ENCODE data around the gene GID8. TPM values are rescaled to one million over a fixed set of nuclear protein-coding genes. Genes with fewer than 3 reads are reported as not detected.

The GID8 gene
- total RNA-seq, 4 donors from 2014 or later: 23.2 to 34.8 (median 27.9) TPM

- peaks cover 0 to 63% of the 10 kb centered on the region in 2 donors for H3K36me3 ChIP-seq
- H3K9me3 ChIP-seq: no peaks in the 10 kb centered on the region
- peak overlapping the region in 2 of 4 donors; percentile 30 for H3K27ac ChIP-seq
- peaks cover 5 to 43% (median 13%) of the 10 kb centered on the region in 3 donors for H3K4me1 ChIP-seq
- TF ChIP-seq POLR2AphosphoS5 (IDR thresholded peaks at IDR 0.05): no peak
- TF ChIP-seq POLR2A (IDR thresholded peaks at IDR 0.05): no peak
- TF ChIP-seq CTCF (IDR thresholded peaks at IDR 0.05): no peak
- no peak for TF ChIP-seq EP300 (IDR thresholded peaks at IDR 0.05)
- no peak overlapping the region for H3K4me3 ChIP-seq
- ATAC-seq: no peak
- WGBS, 2 donors (ENCODE audit: low coverage in 1 of 2): 46 to 48% methylated on average over 9 to 17 of the region's 20 CpGs
- no peaks in the 10 kb centered on the region for H3K27me3 ChIP-seq
These were observed 37.0 kb upstream of the GID8 start for GRCh38 chr20:62900692-62901584.

- no peak for TF ChIP-seq POLR2A (IDR thresholded peaks at IDR 0.05)
- TF ChIP-seq POLR2AphosphoS5 (IDR thresholded peaks at IDR 0.05): no peak
- no peak for TF ChIP-seq CTCF (IDR thresholded peaks at IDR 0.05)
- TF ChIP-seq EP300 (IDR thresholded peaks at IDR 0.05): no peak
- H3K27ac ChIP-seq: no peak overlapping the region
- WGBS, 2 donors (ENCODE audit: low coverage in 1 of 2): 82 to 83% methylated on average over 2 to 11 of the region's 11 CpGs
- no peaks in the 10 kb centered on the region for H3K9me3 ChIP-seq
- H3K36me3 ChIP-seq: peaks cover 0 to 63% of the 10 kb centered on the region in 2 donors
- no peak for ATAC-seq
- H3K27me3 ChIP-seq: no peaks in the 10 kb centered on the region
- H3K4me1 ChIP-seq: peaks cover 5 to 43% (median 13%) of the 10 kb centered on the region in 3 donors
- H3K4me3 ChIP-seq: no peak overlapping the region
These were observed 36.1 kb upstream of the GID8 start for GRCh38 chr20:62901891-62902290.

GRCh38 chr20:62902926-62903615 is 34.9 kb upstream of the GID8 start:
- ATAC-seq: no peak
- WGBS, 2 donors (ENCODE audit: low coverage in 1 of 2): 66 to 83% methylated on average over 1 to 4 of the region's 7 CpGs
- no peak overlapping the region for H3K27ac ChIP-seq
- no peaks in the 10 kb centered on the region for H3K9me3 ChIP-seq
- H3K4me3 ChIP-seq: no peak overlapping the region
- peaks cover 0 to 75% of the 10 kb centered on the region in 2 donors for H3K36me3 ChIP-seq
- H3K27me3 ChIP-seq: no peaks in the 10 kb centered on the region
- TF ChIP-seq POLR2AphosphoS5 (IDR thresholded peaks at IDR 0.05): no peak
- no peak for TF ChIP-seq CTCF (IDR thresholded peaks at IDR 0.05)
- no peak for TF ChIP-seq EP300 (IDR thresholded peaks at IDR 0.05)
- TF ChIP-seq POLR2A (IDR thresholded peaks at IDR 0.05): no peak
- H3K4me1 ChIP-seq: peaks cover 5 to 46% (median 13%) of the 10 kb centered on the region in 3 donors

GRCh38 chr20:62905536-62906117 is 32.3 kb upstream of the GID8 start:
- Histone ChIP-seq H3K9me3 (no peaks in the 10 kb centered on the region), H3K36me3 (peaks cover 0 to 100% of the 10 kb centered on the region in 2 donors), H3K27me3 (no peaks in the 10 kb centered on the region), H3K4me1 (peaks cover 0 to 29% (median 0%) of the 10 kb centered on the region in 3 donors), H3K4me3 (no peak overlapping the region), H3K27ac (no peak overlapping the region)
- ATAC-seq: no peak
- 73 to 92% methylated on average over 7 to 9 of the region's 17 CpGs for WGBS, 2 donors (ENCODE audit: low coverage in 1 of 2)
- TF ChIP-seq CTCF (IDR thresholded peaks at IDR 0.05) (no peak), EP300 (IDR thresholded peaks at IDR 0.05) (no peak), POLR2AphosphoS5 (IDR thresholded peaks at IDR 0.05) (no peak), POLR2A (IDR thresholded peaks at IDR 0.05) (no peak)
